ENCODE data around the gene MAP2K3.
"Not testable (repeated sequence)": the region's sequence is repeated elsewhere in the genome, so short reads cannot be mapped to it uniquely, and the experiment has no call there.

MAP2K3 gene

DNA sequence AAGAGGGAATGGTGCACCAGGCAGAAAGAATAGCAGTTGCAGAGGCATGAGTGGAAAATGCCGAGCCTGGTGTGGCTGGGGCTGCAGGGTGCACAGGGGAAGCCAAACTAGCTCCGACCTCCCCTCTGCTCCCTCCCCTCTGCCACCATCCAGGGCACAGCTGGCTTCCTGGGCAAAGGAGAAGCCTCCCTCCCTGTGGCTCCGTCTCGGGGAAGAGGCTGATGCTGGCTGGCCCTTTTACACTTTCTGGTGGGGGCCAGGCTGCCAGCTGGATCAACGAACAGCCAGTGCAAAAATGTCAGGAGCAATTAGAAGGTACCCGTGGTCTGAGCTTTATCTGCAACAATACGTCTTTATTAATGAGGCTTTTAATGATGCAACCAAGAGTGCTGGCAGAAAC is 54.5 kb downstream of the MAP2K3 start:
- DNase-seq, result no peak

DNA sequence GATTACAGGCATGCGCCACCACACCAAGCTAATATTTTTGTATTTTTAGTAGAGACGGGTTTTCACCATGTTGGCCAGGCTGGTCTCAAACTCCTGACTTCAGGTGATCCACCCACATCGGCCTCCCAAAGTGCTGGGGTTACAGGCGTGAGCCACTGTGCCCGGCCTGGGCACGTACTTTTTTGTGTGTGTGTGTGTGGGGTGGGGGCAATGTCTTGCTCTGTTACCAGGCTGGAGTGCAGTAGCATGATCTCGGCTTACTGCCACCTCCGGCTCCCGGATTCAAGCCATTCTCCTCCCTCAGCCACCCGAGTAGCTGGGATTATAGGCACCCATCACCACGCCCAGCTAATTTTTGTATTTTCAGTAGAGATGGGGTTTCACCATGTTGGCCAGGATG is 55.1 kb downstream of the MAP2K3 start:
- DNase-seq, result not testable (repeated sequence)

DNA sequence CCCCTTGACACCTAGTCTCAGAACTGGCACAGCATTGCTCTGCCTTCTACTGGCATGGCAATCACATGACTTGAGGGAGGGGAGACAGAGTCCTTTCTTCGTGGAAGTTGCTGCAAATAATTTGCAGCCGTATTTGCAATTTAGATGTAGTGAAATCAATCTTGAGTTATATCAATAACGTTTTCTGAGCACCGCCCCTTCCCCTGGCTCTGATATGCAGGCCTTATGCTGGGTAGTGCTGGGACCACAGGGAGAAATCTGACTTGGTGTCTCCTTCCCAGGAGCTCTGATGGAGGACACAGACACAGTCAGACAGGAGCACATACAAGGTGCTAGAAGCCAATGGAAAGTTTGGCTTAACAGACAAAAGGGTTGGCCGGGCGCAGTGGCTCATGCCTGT is 55.9 kb downstream of the MAP2K3 start:
- DNase-seq, result not testable (repeated sequence)

DNA sequence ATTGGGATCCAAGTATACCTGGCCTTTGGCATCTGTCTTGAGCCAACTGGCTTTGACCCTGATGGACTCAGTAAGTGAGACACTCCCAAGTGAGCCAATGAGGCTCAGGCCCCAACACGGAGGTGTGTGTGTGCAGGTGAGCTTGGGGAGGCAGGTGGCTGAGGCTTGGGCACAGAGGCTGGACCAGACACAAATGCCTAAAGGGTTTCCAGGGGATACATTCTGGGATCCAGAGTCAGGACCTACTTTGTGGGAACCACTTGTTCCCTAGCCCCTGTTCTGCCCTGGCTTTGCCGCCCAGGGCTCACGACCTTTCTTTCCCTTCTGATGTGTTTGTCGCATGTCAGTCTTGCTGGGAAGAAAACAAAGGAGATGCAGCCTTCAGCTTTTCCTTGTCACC is 56.8 kb downstream of the MAP2K3 start:
- not testable (repeated sequence) for DNase-seq

DNA sequence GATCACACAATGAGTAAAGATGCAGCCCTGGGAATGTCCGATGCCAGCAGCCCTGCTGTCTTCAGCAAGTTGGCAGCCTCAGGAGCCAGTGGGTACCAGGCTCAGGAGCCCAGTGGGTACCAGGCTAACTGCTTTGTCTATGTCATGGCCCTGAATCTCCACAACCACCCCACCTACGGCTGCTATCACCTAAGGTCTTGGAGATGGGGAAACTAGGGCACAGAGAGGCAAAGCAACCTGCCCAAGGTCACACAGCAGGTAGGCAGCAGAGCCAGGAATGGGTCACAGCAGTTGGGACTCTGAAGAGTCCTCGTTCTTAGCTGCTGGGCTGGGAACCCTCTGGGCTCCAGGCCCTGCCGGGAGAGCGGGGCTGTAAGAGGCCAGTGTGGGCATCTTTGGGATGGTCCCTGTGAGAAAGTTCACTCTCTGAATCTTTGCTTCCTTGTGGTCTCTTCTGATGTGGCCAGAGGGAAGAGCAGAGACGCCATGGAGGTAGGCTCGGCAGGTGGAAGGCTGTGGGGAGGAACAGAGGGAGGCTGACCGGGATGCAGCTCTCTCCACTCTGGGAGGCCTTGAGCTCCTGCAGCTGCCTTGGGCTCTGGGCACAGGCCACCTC is 57.5 kb downstream of the MAP2K3 start:
- not testable (repeated sequence) for DNase-seq

DNA sequence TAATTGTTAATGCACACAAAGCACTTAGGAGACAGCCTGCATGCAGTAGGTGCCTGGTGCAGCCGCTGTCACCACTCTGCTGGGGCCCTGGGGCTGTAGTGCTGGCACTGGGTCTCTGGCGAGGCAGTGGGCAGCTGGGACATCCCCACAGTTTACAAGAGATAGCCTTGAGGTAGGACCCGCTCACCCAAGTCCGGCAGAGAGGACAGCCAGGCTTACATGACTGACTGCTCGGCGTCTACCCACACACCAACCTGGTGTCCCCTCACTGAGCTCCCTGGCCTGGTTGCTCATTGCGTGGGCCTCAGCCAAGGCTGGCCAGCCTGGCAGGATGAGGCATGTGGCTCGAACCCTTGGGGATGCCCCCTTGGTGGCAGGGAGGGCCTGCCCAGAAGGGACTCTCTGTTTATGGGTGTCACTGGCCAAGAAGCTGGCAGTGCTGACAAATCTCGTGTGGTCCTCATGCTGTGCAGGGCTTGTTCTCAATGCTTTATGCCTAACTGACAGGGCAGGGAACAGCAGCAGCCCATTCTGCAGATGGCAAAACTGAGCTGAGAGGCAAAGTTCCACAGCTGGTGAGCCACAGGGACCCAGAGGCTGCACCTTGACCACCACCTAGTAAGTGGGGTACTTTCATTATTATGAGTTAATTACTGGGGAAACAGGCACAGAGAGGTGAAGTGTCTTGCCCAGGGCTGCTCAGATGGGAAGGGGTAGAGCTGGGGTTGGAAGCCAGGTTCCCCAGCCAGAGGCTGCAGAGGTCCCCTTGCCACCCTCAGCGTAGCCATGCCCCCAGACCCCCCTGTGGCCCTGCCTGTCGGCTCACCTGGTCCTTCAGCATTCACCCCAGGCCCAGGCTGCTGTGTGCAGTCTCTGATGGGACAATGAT is 58.8 kb downstream of the MAP2K3 start:
- not testable (repeated sequence) for DNase-seq

DNA sequence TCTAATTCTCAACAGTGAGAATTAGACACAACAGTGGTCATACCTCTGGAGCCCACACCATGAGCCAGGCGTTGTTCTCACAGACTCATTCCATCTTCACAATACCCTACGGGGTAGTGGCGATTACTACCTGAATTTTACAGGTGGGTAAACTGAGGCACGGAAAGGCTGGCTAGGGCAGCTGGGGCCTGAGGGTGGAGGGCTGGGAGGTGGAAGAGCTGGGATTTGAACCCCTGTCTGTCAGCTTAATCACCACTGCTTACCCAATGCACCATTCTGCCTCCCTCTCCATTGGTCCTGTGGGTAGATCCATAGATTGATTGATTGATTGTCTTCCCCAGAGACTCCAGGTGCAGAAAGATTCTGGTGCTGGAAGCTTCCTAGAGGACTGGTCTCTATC is 60.3 kb downstream of the MAP2K3 start:
- DNase-seq, result not testable (repeated sequence)

DNA sequence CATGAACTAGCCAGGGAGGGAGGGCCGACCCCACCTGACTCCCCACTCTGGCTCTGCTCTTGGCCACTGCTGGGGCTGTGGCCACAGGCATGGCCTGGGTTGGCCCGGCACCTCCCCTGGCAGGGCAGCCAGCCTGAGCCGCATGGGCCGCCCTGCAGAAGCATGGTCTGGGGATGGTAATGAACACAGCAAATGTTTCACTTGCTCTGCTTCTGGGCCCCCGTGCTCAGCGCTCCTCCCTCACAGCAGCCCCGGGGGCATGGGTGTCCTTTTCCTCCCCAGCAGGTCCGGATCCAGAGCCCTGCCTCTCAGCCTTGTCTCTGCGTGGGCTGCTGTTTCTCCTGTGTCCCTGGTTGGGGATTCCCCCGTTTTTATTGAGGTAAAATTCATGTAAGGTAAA is 60.7 kb downstream of the MAP2K3 start:
- no peak for DNase-seq

DNA sequence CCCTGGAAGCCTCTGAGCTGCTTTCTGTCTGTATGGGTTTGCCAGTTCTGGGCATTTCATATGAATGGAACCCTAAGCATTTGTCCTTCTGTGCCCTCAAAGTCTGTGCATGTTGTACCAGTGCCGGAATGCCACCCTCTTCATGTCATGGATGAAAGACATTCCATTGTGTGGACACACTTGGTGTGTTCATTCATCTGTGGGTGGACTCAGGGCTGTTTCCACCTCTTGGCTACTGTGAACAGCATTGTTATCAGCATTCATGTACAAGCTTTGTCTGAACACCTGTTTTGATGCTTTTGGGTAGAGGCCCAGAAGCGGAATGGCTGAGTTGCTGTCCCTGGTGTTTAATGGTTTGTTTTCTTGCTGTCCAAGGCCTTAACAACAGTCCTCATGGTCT is 61.6 kb downstream of the MAP2K3 start:
- DNase-seq, result not testable (repeated sequence)

DNA sequence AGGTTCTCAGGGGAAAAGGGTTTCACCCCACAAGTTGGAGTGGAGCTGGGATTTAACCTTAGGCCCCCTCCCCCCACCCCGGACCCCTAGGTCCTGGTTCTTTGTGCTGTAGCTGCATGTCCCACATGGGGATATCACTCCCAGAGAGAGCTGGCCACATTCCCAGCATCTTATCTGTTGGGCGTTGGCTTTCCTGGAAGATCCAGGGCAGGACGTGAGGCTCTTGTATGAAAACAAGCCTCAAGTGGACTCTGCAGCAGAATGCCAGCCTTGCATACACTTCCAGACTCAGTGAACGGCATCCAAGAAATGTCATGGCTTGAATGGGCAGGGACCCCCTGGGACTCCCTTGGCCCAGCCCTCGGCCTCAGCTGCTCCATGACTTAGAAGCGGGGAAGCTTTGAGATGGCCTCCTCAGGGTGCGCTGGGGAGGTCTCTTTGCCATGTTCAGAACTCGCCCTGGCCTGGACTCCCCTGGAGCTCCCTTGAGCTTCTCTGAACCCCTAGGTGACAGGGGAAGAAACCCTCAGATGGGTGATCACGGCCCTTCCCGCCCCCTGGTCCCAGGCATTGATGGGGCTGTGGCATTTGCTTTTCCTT is 62.2 kb downstream of the MAP2K3 start:
- DNase-seq, result not testable (repeated sequence)

DNA sequence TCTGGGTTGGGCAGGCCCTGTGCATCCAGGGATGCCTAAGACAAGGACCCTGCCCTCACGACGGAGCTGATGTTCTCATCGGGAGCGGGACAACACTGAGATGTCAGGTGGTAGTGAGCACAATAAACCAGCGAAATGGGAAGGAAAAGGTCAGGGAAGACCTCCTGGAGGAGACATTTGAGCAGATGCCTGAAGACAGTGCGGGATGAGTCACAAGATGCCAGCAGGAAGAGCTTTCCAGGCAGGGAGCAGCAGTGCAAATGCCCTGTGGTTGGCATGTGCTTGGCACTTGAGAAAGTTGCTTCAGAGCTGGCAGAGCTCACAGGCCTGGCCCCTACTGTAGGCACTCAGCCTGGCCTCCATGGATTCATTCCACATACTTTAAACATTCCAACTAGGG is 63.1 kb downstream of the MAP2K3 start:
- DNase-seq, result not testable (repeated sequence)

DNA sequence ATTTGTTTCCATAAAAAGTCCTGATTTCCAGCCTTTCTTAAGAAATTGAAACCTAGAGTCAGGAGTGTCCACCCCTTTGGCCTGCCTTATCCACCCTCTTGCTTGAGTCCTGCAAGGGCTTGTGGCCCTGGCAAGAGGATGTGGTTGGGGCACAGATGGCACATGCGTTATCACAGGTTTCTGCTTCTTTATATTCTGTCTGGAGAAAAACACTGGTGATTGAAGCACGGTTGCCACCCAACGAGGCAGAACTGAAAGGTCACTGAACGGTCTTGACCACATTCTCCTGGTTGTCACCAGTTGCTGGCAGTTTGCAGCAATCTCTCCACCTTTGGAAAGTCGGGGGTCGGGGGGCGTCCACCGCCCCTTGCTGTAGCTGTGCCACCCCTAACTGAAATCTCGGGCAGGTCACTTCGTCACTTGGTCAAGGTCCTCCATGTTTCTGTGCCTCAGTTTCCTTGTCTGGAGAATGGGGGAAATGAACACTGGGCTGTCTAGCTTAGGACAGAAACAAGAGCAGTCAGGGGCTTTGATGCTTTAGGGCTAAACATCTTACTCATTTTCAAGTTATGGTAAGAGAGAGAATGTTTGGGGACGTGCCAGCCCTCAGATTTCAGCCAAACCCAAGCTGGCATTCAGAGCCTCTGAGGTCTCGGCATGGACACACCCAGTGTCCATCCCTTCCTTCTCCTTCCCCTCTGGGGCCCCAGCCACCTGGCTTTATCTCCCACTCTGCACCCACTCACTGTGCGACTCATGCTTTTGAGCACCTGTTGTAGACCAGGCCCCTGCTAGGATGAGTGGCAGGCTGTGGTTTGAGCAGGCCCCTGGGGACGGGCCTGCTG is 63.8 kb downstream of the MAP2K3 start:
- DNase-seq, result not testable (repeated sequence)

DNA sequence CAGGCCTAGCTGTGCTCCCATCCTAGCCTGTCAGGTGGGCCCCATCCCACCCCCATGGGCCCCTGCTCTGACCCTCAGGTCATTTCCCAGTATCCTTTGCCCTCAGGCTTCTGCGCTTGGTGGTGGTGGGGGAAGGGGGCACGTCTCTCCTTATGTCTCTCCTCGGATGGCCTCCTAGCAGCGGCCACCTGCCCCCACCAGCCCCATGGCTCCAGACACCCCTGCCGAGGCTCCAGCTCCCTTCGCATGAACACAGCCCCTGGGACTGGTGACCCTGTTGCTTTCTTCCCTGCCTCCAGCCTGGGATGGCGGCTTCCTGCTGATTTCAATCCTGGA is 64.4 kb downstream of the MAP2K3 start:
- not testable (repeated sequence) for DNase-seq

DNA sequence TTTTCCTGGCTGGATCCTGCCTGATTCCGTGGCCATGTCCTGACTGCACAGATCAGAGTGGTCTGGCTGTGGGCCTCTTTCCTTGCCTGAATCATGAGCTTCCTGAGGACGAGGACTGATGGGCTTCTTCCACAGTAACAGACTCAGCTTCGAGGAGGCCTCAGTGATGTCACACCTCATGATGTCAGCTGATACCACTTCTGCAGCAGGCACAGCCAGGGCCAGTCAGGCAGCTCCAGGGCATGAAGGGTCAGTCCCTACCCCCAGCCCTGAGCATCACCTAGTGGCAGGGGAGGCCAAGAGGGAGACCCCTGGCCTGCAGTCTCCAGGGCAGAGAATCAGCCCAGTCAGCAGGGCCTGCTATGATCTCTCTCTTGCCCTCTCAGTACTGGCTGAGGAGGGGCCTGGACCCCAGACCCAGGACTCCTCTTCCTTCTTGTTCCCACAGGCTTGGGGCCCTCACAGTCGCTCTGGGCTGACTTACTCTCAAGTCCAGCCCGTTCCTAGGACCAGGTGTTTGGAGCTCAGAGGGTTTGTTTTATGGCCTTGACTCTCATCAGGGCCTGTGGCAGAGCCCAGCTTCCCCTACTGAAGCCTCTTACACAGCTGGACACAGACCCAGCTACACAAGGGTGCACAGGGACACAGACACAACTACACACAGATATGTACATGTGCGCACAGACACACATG is 65.0 kb downstream of the MAP2K3 start:
- not testable (repeated sequence) for DNase-seq

DNA sequence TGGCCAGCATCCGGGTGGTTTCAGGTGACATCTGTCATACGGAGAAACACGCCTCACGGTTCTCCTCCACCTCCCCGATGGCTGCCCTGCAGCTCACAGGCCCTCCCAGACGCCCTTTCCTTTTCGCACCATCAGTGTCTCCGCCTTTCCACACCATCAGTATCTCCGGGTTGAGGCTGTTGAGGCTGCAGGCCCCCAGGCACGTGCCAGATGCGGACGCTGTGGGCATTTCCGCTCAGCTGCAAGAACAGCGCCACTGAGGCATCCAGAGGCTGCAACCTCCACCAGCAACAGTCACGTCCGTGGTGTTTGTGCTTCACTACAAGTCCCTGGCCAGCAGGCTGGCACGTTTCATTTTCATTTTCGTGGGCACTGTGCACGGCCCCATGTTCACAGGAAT is 66.0 kb downstream of the MAP2K3 start:
- DNase-seq, result not testable (repeated sequence)

DNA sequence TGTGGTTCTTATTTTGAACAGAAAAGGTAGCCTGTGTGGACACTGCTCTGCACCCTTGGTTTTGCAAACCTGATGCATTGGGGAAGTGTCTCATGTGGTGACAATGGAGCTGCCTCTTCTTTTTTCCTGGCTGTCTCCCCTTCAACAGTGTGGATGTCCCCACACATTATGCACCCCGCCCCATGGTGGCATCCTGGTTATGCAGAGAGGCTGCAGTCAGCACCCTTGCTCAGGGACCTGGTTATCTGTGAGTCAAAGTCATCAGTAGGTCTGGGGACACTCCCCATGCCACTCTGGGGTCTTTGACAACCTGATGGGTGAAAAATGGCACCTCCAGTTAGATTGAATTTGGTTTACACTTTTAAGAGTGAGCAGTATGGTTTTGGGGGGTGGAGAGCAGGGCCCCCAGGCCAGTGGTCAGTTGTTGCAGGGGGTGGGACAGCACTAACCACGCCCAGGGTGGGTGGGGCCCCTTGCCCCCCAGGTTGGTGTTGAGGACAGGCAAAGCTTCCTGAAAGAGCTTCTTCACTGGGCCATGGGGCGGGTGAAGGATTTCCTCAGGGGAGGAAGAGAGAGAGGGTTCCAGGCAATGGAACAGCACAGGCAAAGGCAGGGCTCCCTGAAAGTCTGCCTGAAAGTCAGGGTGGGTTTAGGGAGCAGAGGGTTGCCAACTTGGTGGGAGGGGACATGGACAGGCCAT is 67.0 kb downstream of the MAP2K3 start:
- no peak for DNase-seq

DNA sequence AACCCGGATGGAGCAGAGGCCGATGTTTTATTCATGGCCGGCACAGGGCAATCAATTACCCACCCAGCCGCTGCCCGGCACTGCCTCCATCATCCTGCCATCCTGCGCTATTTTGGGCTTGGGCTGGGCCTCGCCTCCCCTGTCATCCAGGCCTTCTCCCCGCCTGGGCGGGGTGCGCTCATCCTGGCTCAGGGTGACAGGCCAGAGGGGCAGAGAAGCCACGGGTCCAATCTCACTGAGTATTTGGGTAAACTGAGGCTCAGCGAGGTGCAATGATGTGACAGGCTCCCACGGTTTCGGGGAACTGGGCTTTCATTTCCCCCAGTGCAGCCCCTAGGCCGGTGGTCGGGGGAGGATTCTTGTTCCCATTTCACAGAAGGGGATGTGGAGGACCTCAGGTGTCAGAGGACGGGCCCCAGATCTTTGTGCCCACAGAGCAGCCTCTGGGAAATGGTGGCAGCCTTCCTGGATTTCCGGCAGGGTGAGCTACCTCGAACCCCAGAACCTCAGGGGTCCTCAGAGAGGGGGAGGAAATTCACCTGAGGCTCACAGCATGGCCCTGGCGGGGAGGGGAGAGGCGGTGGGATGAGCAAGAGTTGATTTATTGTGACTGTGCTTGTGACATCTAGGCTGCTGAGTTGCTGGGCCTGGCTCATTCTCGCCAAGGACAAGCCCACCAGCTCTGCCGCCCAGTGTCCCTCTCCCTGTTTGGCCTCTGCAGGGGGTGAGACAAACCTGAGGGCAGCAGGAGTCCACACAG is 67.9 kb downstream of the MAP2K3 start:
- no peak for DNase-seq

DNA sequence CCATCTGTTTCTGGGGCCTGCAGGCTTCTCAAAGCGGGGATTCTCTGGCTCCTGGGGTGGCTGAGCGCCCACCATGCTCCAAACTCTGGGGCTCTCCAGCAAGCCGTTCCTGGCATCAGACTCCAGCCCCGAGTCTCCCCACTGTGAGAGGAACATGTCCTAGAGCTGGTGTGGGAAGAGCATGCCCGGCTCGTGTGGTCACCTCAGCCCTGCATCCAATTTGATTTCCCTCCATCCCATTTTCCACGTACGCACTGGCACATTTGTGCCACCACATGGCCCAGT is 68.4 kb downstream of the MAP2K3 start:
- no peak for DNase-seq

DNA sequence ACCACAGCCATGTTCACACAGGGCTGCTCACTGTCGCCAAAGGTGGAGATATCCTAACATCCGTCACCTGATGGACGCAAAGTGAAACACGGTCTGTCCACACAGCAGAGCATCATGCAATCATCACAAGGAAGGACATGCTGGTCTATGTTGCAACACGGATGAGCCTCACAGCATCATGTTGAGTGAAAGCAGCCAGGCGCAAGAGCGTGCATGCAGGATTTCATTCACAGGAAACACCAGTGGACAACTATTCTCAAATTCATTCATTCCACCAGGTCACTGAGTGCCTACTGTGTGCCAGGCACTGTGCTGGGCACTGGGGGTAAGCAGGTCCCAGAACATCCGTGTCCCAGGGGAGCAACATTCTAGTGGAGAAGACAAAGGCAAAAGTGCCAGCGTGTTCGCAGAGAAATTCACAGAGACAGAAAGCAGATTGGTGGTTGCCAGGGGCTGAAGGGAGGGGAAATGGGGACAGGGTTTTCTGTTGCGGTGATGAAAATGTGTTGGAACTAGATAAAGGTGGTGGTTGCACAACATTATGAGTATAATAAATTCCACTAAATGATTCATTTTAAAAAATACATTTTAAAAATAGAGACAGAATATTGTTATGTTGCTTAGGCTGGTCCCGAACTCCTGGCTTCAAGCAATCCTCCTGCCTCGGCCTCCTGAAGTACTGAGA is 69.0 kb downstream of the MAP2K3 start:
- no peak for DNase-seq

DNA sequence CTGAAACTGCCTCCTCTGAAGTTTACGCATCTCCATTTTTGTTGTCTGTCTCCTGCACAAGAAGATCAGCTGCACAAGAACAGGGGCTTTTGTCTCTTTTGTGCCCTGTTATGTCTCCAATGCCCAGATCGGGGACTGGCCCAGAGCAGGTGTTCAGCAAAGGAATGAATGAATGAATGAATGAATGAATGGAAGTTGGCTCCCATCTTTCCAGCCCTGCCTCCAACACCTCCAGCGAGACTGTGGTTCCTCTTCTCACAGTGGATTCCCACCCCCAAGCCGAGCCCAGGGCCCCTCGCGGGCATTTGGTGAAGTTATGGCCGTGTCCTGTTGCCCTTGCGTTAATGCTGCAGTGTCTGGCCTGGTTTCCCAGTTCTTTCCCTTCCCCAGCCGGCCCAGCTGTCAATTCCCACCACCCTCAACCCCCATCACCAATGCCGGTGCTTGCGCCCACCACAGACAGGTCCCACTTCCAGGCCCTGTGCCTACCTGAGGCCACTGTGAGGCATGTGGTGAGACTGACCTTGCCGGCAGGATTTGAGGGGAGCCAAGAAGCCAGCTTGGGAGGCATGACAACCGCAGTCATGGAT is 70.4 kb downstream of the MAP2K3 start:
- no peak for DNase-seq
